HG02642 (cell line): ENCODE data around the gene MED1.
"Not testable (repeated sequence)": the region's sequence is repeated elsewhere in the genome, so short reads cannot be mapped to it uniquely, and the experiment has no call there.

Source experiments
- ATAC-seq: cut with Tn5 transposase; IDR thresholded peaks from one replicate; pipeline ENCODE4 v1.9.1; 2021; ENCODE audit warnings: mild to moderate bottlenecking; ENCODE audit not compliant: unreplicated experiment, poor library complexity

Gene MED1

GRCh38 chr17:39443326-39443725, 7.7 kb downstream of the MED1 start:
- no peak for ATAC-seq

DNA sequence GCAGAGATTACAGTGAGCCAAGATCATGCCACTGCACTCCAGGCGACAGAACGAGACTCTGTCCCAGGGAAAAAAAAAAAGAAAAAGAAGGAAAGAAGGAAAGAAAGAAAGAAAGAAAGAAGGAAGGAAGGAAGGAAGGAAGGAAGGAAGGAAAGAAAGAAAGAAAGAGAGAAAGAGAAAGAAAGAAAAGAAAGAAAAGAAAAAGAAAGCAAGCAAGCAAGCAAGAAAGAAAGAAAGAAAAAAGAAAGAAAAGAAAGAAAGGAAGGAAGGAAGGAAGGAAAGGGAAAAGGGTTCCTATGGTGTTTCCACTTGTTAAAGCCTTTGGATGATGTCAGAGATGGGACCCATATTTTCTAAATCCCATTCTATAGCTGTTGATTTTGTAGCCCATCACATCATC, 11.2 kb downstream of the MED1 start:
- not testable (repeated sequence) for ATAC-seq

DNA sequence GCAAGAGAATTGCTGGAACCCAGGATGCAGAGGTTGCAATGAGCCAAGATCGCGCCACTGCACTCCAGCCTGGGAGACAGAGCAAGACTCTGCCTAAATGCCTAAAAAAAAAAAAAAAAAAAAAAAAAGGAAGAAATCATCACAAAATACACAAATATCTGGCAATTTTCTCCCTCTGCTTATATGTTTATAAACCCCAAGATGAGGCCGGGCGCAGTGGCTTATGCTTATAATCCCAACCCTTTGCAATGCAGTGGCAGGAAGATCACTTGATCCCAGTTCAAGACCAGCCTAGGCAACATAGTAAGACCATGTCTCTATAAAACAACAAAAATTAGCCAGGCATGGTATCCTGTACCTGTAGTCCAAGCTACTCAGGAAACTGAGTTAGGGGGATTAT, 21.5 kb downstream of the MED1 start:
- no peak for ATAC-seq

DNA sequence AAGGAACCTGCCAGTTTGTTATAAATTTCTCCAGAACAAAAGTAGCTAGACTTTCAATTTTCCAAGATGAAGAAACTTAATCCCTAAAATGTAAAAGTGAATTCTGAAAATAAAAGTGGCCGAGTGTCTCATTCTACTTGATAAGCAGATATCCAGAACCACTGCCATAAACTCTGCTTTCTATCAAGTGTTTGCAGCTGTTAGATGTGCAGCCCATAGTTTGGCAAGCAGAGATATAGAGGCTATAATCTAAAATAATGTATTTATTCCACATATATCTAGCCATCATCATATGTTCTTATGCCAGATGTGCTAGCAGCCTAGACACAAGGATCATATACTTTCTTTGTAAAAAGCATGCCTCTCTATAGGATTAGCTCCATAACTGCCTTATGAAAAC, 34.9 kb downstream of the MED1 start:
- ATAC-seq = no peak

DNA sequence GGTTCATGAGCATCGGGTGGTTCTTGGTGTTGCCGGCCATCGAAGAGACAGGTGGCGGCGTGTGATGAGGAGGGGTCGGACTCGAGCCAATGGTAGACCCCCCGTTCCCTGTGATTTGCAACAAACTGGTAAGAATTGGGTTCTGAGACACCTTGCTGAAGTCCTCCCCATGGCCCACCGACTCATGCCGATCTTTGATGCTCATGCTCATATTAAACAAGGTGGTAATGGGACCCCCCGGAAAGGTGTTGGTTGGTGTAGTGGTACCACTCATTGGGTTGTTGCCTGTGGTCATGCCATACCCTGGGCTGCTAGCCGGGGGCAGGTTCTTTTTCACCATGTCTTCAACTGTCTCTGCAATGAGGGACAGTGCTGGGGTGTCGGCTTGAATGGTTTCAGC, 40.8 kb downstream of the MED1 start:
- ATAC-seq = no peak

- ATAC-seq = no peak
Measured at GRCh38 chr17:39408360-39408759, 42.7 kb downstream of the MED1 start.

- ATAC-seq = no peak
Measured at GRCh38 chr17:39406951-39407350, 44.1 kb downstream of the MED1 start.

- no peak for ATAC-seq
Measured at GRCh38 chr17:39405436-39405835, 45.6 kb downstream of the MED1 start.

DNA sequence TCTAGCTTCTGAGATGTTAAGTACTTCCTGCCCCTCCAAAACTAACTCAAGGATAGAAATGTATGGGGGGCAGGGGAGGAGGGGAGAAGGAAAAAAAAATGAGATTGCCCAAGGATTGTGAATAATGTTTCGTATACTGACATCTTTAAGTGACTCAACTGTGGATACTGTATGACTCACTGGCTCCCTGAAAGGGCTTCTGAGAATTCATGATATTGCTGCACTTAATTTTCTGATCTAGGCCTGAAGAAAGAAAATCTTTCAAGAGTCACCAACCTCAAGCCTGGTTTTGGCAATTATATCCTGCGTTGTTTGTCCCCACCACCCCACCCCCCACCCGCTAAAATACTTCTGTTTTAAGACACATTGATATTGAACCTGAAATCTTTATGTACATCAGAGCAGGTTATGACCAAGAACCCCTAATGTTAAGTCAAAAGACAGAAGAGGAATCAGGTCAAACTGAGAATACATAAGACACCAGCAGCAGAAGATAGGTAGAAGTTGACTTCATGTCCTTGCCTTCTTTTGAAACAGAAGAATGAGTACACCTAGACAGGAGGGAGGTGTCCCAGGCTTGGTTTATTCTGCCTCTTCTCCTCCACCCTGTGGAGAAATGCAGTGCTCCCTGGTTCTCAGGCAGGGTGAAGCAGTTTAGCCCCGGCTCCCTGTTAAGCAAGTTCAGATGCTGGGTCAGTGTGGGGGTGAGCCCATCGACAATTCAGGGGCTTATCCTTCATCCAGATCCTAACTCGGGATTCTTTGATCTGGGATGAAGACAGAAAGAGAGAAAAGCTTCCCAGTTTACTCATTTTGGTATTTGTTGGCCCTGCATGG, 46.3 kb downstream of the MED1 start:
- ATAC-seq = no peak

- no peak for ATAC-seq
Measured at GRCh38 chr17:39402890-39403605, 48.0 kb downstream of the MED1 start.

DNA sequence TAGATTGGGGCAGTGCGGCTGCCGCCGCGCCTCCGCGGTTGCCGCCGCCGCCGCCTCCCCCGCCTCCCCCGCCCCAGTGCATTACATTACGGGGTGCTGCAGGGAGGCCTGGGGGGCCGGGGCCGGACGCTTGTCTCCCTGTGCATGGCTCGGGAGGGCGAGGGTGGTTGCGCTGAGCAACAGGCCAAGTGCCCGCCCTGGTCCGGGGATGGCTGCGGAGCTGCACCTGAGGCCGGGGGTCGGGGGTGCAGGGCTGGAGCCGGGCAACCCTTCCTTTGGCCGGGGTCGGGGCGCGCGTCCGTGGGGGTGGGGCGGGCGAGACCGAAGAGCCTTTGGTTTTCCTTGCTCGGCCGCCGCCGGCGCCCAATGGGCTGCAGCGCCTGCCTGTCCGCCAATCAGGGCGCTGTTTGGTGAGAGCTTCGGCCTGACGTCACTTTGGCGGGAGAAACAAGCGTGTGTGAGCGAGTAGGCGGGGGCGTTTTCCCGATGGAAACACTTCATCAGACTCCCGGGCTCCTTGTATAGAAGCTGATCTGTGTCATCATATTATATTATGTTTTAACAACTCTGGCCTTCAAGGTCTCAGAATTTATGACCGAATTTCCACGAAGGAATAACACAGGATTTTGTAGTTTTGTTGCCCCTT, 48.7 kb downstream of the MED1 start:
- ATAC-seq = peak; percentile 70

DNA sequence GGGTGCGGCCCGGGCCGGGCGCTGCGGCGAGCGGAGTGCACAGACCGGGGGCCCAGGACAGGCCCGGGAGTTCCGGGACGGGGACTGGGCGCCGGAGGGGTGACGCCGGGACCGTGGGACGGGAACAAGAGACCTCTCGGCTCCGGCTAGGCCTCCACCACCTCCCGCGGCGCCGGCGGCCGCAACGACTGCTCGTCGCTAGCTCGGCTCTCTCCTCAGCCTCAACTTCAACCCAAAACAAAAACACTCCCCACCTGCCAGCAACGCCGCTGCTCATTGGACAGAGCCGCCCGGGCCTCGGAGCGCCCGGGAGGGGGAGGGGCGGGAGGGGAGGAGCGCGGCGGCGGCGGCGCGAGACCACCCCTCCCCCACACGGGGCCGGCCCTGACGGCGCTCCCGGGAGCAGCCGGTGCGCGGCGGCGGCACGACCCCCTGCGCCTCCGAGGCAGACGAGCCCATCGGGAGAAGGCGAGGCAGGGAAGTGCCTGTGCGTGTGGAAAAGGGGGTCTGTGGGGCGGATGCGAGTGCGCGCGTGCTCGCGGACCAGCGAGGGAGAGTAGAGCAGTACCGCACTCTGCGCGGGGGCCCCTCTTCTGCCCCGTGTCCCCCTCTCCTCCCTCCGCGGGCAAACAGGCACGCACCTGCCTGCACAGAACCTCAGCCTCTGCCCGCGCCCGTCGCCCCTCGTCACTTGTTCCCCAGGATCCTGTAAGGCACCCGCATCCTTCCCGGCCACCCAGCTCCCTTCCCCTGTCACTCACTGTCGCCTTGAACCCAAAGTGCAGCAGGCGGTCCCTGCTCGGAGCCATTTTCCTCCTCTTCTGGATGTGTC, 49.4 kb downstream of the MED1 start, which contains the start of gene FBXL20:
FBXL20 (minus strand) TSS at position 215 of the 832 bp plus-strand sequence. CDS start 224 bp downstream, outside the sequence.
- ATAC-seq = peak; percentile 66

GRCh38 chr17:39400547-39401411, 50.3 kb downstream of the MED1 start:
- ATAC-seq = no peak

DNA sequence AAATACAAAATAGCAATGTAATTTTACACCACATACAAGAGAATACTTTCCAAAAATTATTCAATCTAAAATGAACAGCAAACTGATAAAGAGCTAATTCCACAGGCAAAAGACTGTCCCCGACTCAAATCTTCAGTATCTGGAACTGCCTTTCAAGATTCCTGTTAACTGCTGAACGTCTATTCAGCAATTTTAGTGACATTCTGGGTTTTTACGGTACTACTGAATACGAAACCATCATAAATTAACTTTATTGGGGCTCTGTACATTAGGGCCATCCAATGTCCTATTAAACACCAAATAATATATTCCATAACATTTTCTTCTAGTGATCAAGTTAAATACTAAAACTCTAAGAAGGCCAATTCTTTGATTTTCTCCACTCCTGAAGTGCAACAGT, 51.3 kb downstream of the MED1 start:
- no peak for ATAC-seq

DNA sequence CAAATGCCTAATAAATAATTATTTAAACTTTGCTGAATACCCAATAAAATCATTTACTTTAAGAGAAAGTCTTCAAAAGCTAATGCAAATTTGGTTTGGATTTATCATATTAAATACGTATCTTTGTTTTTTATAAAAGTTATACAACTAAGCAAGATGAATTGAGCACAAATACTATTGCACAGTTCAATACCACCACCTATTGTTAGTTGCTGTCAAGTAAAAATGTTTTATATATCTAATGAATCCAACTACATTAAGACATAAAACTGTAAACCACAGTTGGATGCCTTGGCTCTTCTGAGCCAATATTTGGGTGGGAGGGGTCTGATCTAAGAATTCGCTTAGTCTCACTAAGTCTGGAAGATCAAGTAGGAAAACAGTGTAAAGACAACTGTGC, 57.3 kb downstream of the MED1 start:
- ATAC-seq = no peak

GRCh38 chr17:39391448-39391847, 59.6 kb downstream of the MED1 start:
- ATAC-seq = no peak

DNA sequence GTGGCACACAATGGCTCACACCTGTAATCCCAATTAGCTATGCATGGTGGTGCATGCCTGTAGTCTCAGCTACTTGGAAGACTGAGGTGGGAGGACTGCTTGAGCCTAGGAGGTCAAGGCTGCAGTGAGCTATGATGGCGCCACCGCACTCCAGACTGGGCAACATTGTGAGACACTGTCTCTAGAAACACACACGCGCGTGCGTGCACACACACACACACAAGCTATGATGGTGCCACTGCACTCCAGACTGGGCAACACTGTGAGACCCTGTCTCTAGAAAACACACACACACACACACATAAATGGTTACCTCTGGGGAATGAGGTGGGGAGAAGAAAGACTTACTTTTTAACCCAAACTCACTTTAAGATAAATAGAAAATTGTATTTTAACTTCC, 66.0 kb downstream of the MED1 start:
- no peak for ATAC-seq

DNA sequence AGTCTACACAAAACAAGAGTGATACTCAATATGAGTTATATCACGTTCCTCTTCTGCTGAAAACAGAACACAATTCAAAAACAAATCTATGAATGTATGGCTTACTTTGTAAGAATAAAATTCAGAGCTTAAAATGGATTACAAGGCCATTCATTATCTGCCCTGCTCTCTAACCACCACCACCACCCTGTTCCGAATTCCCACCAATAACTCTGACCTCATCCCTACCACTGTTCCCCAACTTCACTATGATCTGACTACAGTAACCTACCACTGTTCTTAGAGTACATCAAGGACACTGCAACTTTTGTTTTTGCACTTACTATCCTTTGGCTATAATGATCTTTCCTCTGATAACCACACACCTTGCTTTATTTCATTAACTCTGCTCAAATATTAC, 70.9 kb downstream of the MED1 start:
- ATAC-seq = no peak

GRCh38 chr17:39376434-39376833, 74.6 kb downstream of the MED1 start:
- no peak for ATAC-seq
